GM19193 (cell line): Measurements from ENCODE around the gene STAMBPL1.

Experiments
- POLR2A ChIP-seq: IDR thresholded peaks from 4 replicates; pipeline ENCODE4 v1.6.1; 2011; ENCODE audit not compliant: insufficient read depth, insufficient read length; ENCODE audit errors: extremely low read depth

Gene STAMBPL1

GRCh38 chr10:88881922-88882645 lies 2.0 kb downstream of the STAMBPL1 start:
- no peak for TF ChIP-seq POLR2A

GRCh38 chr10:88883448-88883809 lies 3.4 kb downstream of the STAMBPL1 start:
- no peak for TF ChIP-seq POLR2A

- TF ChIP-seq POLR2A, result peak; percentile 27
Observed at GRCh38 chr10:88886557-88886956, 6.5 kb downstream of the STAMBPL1 start.

DNA sequence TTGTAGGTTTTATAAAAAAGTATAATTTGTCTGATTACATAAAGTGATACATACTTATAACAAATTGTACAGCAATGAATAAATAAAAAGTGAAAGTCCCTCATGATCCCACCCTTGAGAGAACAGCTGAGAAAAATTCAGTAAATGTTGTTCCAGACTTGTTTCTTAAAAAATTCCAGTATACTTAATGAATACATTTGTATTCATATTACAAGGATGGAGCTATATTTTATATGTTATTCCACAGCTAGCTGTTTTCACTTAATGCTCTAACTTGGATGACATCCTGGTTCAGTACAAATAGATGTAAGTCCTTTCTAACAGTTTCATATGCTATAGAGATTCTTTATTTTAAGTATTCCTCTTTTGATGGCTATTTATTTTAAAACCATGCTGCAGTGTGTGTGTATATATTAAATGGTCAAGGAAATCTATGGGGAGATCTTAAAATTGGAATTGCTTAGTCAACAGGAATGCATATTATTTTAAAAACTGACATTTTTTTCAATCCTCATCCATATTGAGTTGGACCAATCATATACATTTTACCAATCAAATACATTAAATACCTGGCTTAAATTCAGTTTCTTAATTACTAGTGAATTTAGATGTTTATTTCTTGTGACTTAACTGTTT lies 8.9 kb downstream of the STAMBPL1 start:
- no peak for TF ChIP-seq POLR2A

GRCh38 chr10:88889559-88890337 lies 9.7 kb downstream of the STAMBPL1 start:
- TF ChIP-seq POLR2A, result no peak

- no peak for TF ChIP-seq POLR2A
Observed at GRCh38 chr10:88890681-88891381, 10.8 kb downstream of the STAMBPL1 start.

- no peak for TF ChIP-seq POLR2A
Observed at GRCh38 chr10:88892222-88892967, 12.3 kb downstream of the STAMBPL1 start.

DNA sequence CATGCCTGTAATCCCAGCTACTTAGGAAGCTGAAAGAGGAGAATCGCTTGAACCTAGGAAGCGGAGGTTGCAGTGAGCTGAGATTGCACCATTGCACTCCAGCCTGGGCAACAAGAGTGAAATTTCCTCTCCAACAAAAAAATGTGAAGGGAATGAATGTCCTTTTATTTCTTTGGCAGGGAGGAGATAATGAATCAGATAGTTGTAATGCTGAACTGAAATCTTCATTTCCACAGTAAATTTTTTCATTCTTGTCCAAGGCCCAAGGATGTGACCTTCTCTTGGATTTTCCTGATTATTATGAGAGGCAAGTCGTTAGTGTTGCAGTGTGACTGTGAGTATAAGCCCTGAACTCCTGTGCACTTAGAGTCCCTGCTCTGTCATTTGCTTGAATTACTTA lies 13.6 kb downstream of the STAMBPL1 start:
- TF ChIP-seq POLR2A, result no peak

DNA sequence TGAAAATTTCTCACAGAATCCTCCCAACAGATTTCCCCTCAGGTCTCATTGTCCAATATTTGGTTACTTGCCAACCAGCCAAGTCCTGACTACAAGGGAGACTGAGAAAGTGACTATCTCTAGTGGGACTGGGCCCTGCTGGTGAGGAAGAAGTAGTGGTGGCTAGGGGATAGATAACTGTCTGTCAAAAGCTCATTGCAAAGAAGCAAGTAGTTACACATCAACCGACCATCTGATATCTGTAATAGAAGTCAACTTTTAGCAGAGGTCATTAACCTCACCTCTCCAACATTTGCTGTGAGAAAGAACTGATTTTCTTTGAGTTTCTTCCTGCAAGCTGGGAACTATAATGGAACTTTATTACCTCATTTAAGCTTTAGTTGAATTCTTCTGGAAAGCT lies 15.2 kb downstream of the STAMBPL1 start:
- no peak for TF ChIP-seq POLR2A

DNA sequence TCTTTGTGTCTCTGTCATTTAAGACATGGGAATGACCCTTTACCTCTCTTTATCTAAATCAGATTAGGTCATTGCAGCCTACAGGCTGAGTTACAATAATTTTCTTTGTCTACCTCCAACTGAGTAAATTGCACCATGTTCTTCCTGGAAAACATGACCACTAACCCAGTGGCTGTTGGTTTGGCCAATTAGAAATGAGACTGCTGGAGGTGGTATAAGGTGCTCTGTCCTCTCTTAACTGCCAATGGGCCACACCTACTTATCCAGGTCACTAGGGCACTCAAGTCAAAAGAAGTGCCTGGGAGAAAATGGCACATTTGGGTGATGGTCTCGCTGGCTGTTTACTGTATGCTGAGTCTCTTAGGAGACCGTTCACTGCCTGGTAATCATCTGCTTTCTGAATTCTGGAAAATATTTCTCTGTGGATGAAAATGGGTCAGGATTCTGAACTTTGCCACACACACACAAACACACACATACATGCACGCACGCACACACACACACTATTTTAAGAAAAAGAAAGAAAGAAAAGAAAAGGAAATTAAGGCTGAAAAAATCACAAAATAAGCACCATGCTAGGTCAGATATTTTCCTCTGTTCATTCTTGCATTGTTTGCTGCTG lies 16.4 kb downstream of the STAMBPL1 start:
- no peak for TF ChIP-seq POLR2A

GRCh38 chr10:88896994-88897853 lies 17.2 kb downstream of the STAMBPL1 start:
- no peak for TF ChIP-seq POLR2A

GRCh38 chr10:88898727-88899126 lies 18.7 kb downstream of the STAMBPL1 start:
- no peak for TF ChIP-seq POLR2A

- no peak for TF ChIP-seq POLR2A
Observed at GRCh38 chr10:88899886-88900285, 19.8 kb downstream of the STAMBPL1 start.
